GM12878 (cell line): ENCODE results near the gene CLIC5. TPM values are rescaled to one million over a fixed set of nuclear protein-coding genes. Genes with fewer than 3 reads are reported as not detected.

ENCODE experiments used
- ATAC-seq: fragments of 200-7000 bp; cut with Tn5 transposase; 3 replicates; pipeline ENCODE4 v1.9.1; 2020; ENCODE audit warnings: mild to moderate bottlenecking, moderate library complexity
- BruUV-seq: library from RNA; stranded (reverse); fragments of 400-500 nt; replicated peaks from 2 replicates; lab custom pipeline; 2021; lab: Mats Ljungman, UMichigan
- CTCF ChIA-PET: fragments of 300-600 bp; sonication (Branson Sonifier 250); formaldehyde crosslinking; extraction: SDS; loops from one replicate; lab custom pipeline; 2021; ENCODE audit warnings: inconsistent platforms; lab: Yijun Ruan, JAX
- POLR2A ChIA-PET: fragments of 350-600 bp; formaldehyde crosslinking; extraction: SDS; loops from one replicate; lab custom pipeline; 2021; ENCODE audit warnings: inconsistent platforms; lab: Charles Lee
- RAD21 ChIA-PET: fragments of 300-600 bp; sonication (Branson Sonifier 250); formaldehyde crosslinking; loops from one replicate; lab custom pipeline; 2023; ENCODE audit warnings: antibody characterized with exemption; ENCODE audit not compliant: unreplicated experiment; lab: Charles Lee
- SMC1A ChIA-PET: fragments of 300-600 bp; sonication (Branson Sonifier 250); formaldehyde crosslinking; loops from one replicate; lab custom pipeline; 2023; ENCODE audit not compliant: unreplicated experiment, uncharacterized antibody; lab: Charles Lee
- DNase-seq: peaks from one replicate; pipeline ENCODE4 v3.0.0-alpha.2; 2011; ENCODE audit warnings: low read depth, low spot score
- FAIRE-seq: peaks from 3 replicates; lab custom pipeline; 2011; peaks lifted over from hg19 to GRCh38; lab: Jason Lieb, UNC
- H2AFZ ChIP-seq: 2 replicates; pipeline ENCODE4 v1.6.0; 2011; ENCODE audit warnings: low read depth, low read length, control low read depth; ENCODE audit not compliant: control insufficient read depth
- H3K27ac ChIP-seq: 2 replicates; pipeline ENCODE4 v1.5.1; 2011; ENCODE audit warnings: control low read depth; ENCODE audit not compliant: control insufficient read depth, insufficient read depth
- H3K27me3 ChIP-seq, 2 experiments: replicated peaks in 1 of 2; 2 replicates each; pipeline versions ENCODE4 v1.6.0 to v1.6.1; 2011; ENCODE audit warnings: low read length in 1 of 2; ENCODE audit not compliant: control insufficient read depth in 2 of 2, insufficient read depth in 2 of 2
- H3K36me3 ChIP-seq, 2 experiments: 2 replicates each; pipeline ENCODE4 v1.5.1; 2011; ENCODE audit warnings: low read length in 1 of 2; ENCODE audit not compliant: control insufficient read depth in 2 of 2, insufficient read depth in 2 of 2
- H3K4me1 ChIP-seq: 2 replicates; pipeline ENCODE4 v1.6.1; 2011; ENCODE audit warnings: mild to moderate bottlenecking, low read length, moderate library complexity, mixed read lengths; ENCODE audit not compliant: control insufficient read depth, insufficient read depth
- H3K4me2 ChIP-seq: 2 replicates; pipeline ENCODE4 v1.6.0; 2011; ENCODE audit warnings: control low read depth; ENCODE audit not compliant: control insufficient read depth, insufficient read depth
- H3K4me3 ChIP-seq: fragments of 200-600 bp; sonication (generic); 2 replicates; pipeline ENCODE4 v1.5.1; 2016
- H3K79me2 ChIP-seq: 2 replicates; pipeline ENCODE4 v1.6.0; 2011; ENCODE audit warnings: low read length; ENCODE audit not compliant: control insufficient read depth, insufficient read depth
- H3K9ac ChIP-seq: 2 replicates; pipeline ENCODE4 v1.8.0; 2011; ENCODE audit warnings: low read length, control low read depth, mixed read lengths; ENCODE audit not compliant: control insufficient read depth, insufficient read depth
- H3K9me3 ChIP-seq: replicated peaks from 3 replicates; pipeline ENCODE4 v1.5.1; 2011; ENCODE audit warnings: mild to moderate bottlenecking, low read length; ENCODE audit not compliant: control insufficient read depth, insufficient read depth
- H4K20me1 ChIP-seq: 2 replicates; pipeline ENCODE4 v1.6.0; 2011; ENCODE audit not compliant: control insufficient read depth, insufficient read depth
- CHD2 ChIP-seq: IDR thresholded peaks from 2 replicates; pipeline ENCODE4 v1.6.1; 2011; ENCODE audit warnings: low read depth, low read length, improper control_type of control experiment, borderline replicate concordance
- CREB1 ChIP-seq: IDR thresholded peaks from 2 replicates; pipeline ENCODE4 v1.6.1; 2012; ENCODE audit warnings: low read depth, mild to moderate bottlenecking, inconsistent platforms
- EGR1 ChIP-seq, 2 experiments: IDR thresholded peaks; 1 replicate in 1 of 2; 2 replicates in 1 of 2; pipeline ENCODE4 v1.6.1; 2011 to 2012; ENCODE audit warnings: low read depth in 2 of 2, low read length in 2 of 2, borderline replicate concordance in 1 of 2, mild to moderate bottlenecking in 1 of 2, moderate library complexity in 1 of 2
- IKZF2 ChIP-seq, 2 experiments: fragments of 450-650 bp; IDR thresholded peaks; 2 replicates each; pipeline ENCODE4 v1.6.1; 2017; ENCODE audit warnings: mild to moderate bottlenecking in 2 of 2, moderate library complexity in 2 of 2
- JUND ChIP-seq: IDR thresholded peaks from 2 replicates; pipeline ENCODE4 v1.6.1; 2012; ENCODE audit warnings: low read depth, mild to moderate bottlenecking, low read length, improper control_type of control experiment, moderate library complexity
- MTA2 ChIP-seq: fragments of 450-650 bp; IDR thresholded peaks from 2 replicates; pipeline ENCODE4 v1.6.1; 2016; ENCODE audit warnings: low read depth, mild to moderate bottlenecking, moderate library complexity
- NFIC ChIP-seq: IDR thresholded peaks from 2 replicates; pipeline ENCODE4 v1.6.1; 2012; ENCODE audit warnings: low read depth, mild to moderate bottlenecking, inconsistent platforms, low read length, moderate library complexity
- RELB ChIP-seq: fragments of 450-650 bp; IDR thresholded peaks from 2 replicates; pipeline ENCODE4 v1.6.1; 2017; ENCODE audit warnings: low read depth, mild to moderate bottlenecking, moderate library complexity
- SUPT20H ChIP-seq: IDR thresholded peaks from 2 replicates; pipeline ENCODE4 v1.6.1; 2011; ENCODE audit warnings: low read depth, mild to moderate bottlenecking, low read length, moderate library complexity, borderline replicate concordance; ENCODE audit not compliant: control insufficient read depth
- SUZ12 ChIP-seq: fragments of 200-600 bp; sonication (generic); IDR thresholded peaks from one replicate; pipeline ENCODE4 v1.6.1; 2018; ENCODE audit warnings: antibody characterized with exemption, mild to moderate bottlenecking; ENCODE audit not compliant: unreplicated experiment
- WRNIP1 ChIP-seq: IDR thresholded peaks from 2 replicates; pipeline ENCODE4 v1.6.1; 2011; ENCODE audit warnings: low read depth, low read length, improper control_type of control experiment, borderline replicate concordance
- YBX1 ChIP-seq: fragments of 450-650 bp; IDR thresholded peaks from 2 replicates; pipeline ENCODE4 v1.6.1; 2016; ENCODE audit warnings: antibody characterized with exemption
- ZBTB4 ChIP-seq: fragments of 450-650 bp; formaldehyde crosslinking; IDR thresholded peaks from 2 replicates; pipeline ENCODE4 v1.4.0; 2022; ENCODE audit warnings: mild to moderate bottlenecking, moderate library complexity
- WGBS: methylation state at CpG from one replicate; pipeline ENCODE4 v1.1.6; 2016; ENCODE audit warnings: low lambda C conversion rate; ENCODE audit not compliant: insufficient replicate concordance, insufficient coverage; ENCODE audit errors: missing lambda C conversion rate; 5-methylcytosine and 5-hydroxymethylcytosine counted together
- in situ Hi-C: fragments of 300-500 bp; cut with MboI; formaldehyde crosslinking; loops from 9 replicates; pipeline ENCODE4 v1.14.3; 2018; ENCODE audit warnings: mixed read lengths
- intact Hi-C: fragments of 100-400 bp; cut with micrococcal nuclease; formaldehyde crosslinking; loops from one replicate; pipeline ENCODE4 v1.14.2; 2022; ENCODE audit not compliant: unreplicated experiment
- polyA plus RNA-seq, 11 experiments: library from polyadenylated mRNA; depleted of rRNA in 4 of 11; unstranded in 6 of 11; stranded (reverse) in 5 of 11; fragments of >200 nt; fragmentation: Nextera tagmentation in 4 of 11; fragmentation: Illumina TruSeq in 1 of 11; extraction: Ambion mirVana in 4 of 11; extraction: Trizol in 1 of 11; gene quantifications; 1 replicate in 1 of 11; 2 replicates in 10 of 11; pipeline versions ENCODE4 v1.2.1 to v1.2.3, GENCODE V29; 2011 to 2016; ENCODE audit warnings: inconsistent platforms in 2 of 11, missing spikeins in 2 of 11, low read depth in 1 of 11
- total RNA-seq, 4 experiments: library from RNA; depleted of rRNA in 3 of 4; stranded (reverse); fragments of >200 nt in 3 of 4; fragmentation: Illumina TruSeq in 1 of 4; extraction: Trizol in 1 of 4; gene quantifications; 2 replicates each; pipeline versions ENCODE4 v1.2.1 to v1.2.3, GENCODE V29; 2013 to 2021

Gene CLIC5
- total and polyA plus RNA-seq, 10 of the 15 experiments (the other 5 are each of a cell fraction or from before 2014, with no cell fraction given) = 0.01 to 0.08 (median 0.02) TPM; not detected in 7

GRCh38 chr6:45998524-45998923, 17.1 kb downstream of the CLIC5 start (continued):
- TF ChIP-seq ZBTB4 (no peak), WRNIP1 (no peak), RELB (no peak)

- intact Hi-C loops = no loop called here
- ChIA-PET POLR2A (no interaction called here), CTCF (interaction anchor here (1.2 kb wide), 1 partner anchor 68 kb away, joined by 4 read pairs; no protein-coding TSS in a partner anchor), SMC1A (interaction anchor here (0.8 kb wide), 1 partner anchor 26 kb away, joined by 3 read pairs; no protein-coding TSS in a partner anchor), RAD21 (no interaction called here)
- in situ Hi-C loops = no loop called here
- H3K4me2 ChIP-seq = no peak overlapping the region
- DNase-seq (no peak), ATAC-seq (no peak), FAIRE-seq (no peak)
- H3K27ac ChIP-seq = no peak overlapping the region
- H3K36me3 ChIP-seq = no peaks in the 10 kb centered on the region
- no peak overlapping the region for H2AFZ ChIP-seq
- no peaks in the 10 kb centered on the region for H4K20me1 ChIP-seq
- no peak for TF ChIP-seq SUZ12
- TF ChIP-seq NFIC = no peak
- no peak for TF ChIP-seq CREB1
- TF ChIP-seq SUPT20H = no peak
- TF ChIP-seq JUND = no peak
- TF ChIP-seq EGR1 (IDR thresholded peaks at IDR 0.05; ENCODE audit: borderline replicate concordance in 1 of 2, low read depth in 2 of 2, low read length in 2 of 2) = no peak
- no peak for TF ChIP-seq IKZF2 (IDR thresholded peaks at IDR 0.05)
- TF ChIP-seq MTA2 = no peak
- TF ChIP-seq YBX1 = no peak
- no peak for TF ChIP-seq CHD2
- WGBS = 3% methylated on average over 5 of the region's 5 CpGs
- no peaks in the 10 kb centered on the region for H3K4me1 ChIP-seq
- no TSS peak for BruUV-seq
- H3K9me3 ChIP-seq = no peaks in the 10 kb centered on the region; the same call in 2 of the 3 replicates
- no peak overlapping the region for H3K4me3 ChIP-seq
- no peaks in the 10 kb centered on the region for H3K79me2 ChIP-seq
- no peaks in the 10 kb centered on the region for H3K27me3 ChIP-seq
- H3K9ac ChIP-seq = no peak overlapping the region
Measured at GRCh38 chr6:45997875-45998506, 17.7 kb downstream of the CLIC5 start.
